Subcutaneous adipose tissue (tissue), 4 donors: ENCODE data around the gene ANXA10. TPM values are rescaled to one million over a fixed set of nuclear protein-coding genes. Genes with fewer than 3 reads are reported as not detected.

Experiments used
- CTCF ChIP-seq: fragments of 450-650 bp; IDR thresholded peaks from one replicate; pipeline ENCODE4 v1.5.1; 2016; ENCODE audit warnings: low read depth, mild to moderate bottlenecking, control low read depth, antibody characterized with exemption, moderate library complexity
- total RNA-seq, 4 donors: library from RNA; depleted of rRNA; stranded (reverse); fragments of >200 nt; gene quantifications; one replicate each; pipeline ENCODE4 v1.1.0, GENCODE V29; 2016

Gene ANXA10
- total RNA-seq, result not detected

- no peak for TF ChIP-seq CTCF
Measured at GRCh38 chr4:168092176-168092712, at the start of gene ANXA10. TSS of gene ANXA10 (plus strand) at chr4:168092537. CDS start at chr4:168092701, 164 bp downstream.

GRCh38 chr4:168045354-168045753 lies 47.0 kb upstream of the ANXA10 start:
- no peak for TF ChIP-seq CTCF

GRCh38 chr4:168050002-168050401 lies 42.3 kb upstream of the ANXA10 start:
- TF ChIP-seq CTCF, result no peak

- no peak for TF ChIP-seq CTCF
Measured at GRCh38 chr4:168051526-168051925, 40.8 kb upstream of the ANXA10 start.

GRCh38 chr4:168057412-168057811 lies 34.9 kb upstream of the ANXA10 start:
- TF ChIP-seq CTCF, result no peak

GRCh38 chr4:168059251-168059650 lies 33.1 kb upstream of the ANXA10 start:
- TF ChIP-seq CTCF, result no peak

GRCh38 chr4:168063031-168063430 lies 29.3 kb upstream of the ANXA10 start:
- TF ChIP-seq CTCF, result no peak
